ENCODE results near the gene FRMPD2.

- TF ChIP-seq EP300 (IDR thresholded peaks at IDR 0.05; ENCODE audit: borderline replicate concordance in 1 of 2, low read depth in 1 of 2, low read length in 1 of 2) (no peak), REST (IDR thresholded peaks at IDR 0.05; ENCODE audit: low read depth, low read length) (no peak), MAX (IDR thresholded peaks at IDR 0.05; ENCODE audit: low read depth) (no peak), CTCF (IDR thresholded peaks at IDR 0.05) (no peak), RFX5 (IDR thresholded peaks at IDR 0.05; ENCODE audit: low read length) (no peak), JUND (IDR thresholded peaks at IDR 0.05) (no peak), GATA2 (CRISPR knock-in tag; IDR thresholded peaks at IDR 0.05) (no peak), SIN3A (IDR thresholded peaks at IDR 0.05; ENCODE audit: borderline replicate concordance, low read depth, low read length) (no peak), CHD2 (IDR thresholded peaks at IDR 0.05; ENCODE audit: low read length, partially characterized antibody) (no peak), RAD21 (IDR thresholded peaks at IDR 0.05; ENCODE audit: low read length) (no peak), USF1 (IDR thresholded peaks at IDR 0.05; ENCODE audit: borderline replicate concordance, low read depth) (no peak), NRF1 (IDR thresholded peaks at IDR 0.05; ENCODE audit: low read depth, low read length) (no peak), TCF12 (IDR thresholded peaks at IDR 0.05) (no peak)
These were observed 23.4 kb downstream of the FRMPD2 start for GRCh38 chr10:48251152-48251524.
